ENCODE results near the gene ACTL7A. TPM values are rescaled to one million over a fixed set of nuclear protein-coding genes. Genes with fewer than 3 reads are reported as not detected.

The ACTL7A gene
- total RNA-seq, 1 donor from 2014 or later = not detected

DNA sequence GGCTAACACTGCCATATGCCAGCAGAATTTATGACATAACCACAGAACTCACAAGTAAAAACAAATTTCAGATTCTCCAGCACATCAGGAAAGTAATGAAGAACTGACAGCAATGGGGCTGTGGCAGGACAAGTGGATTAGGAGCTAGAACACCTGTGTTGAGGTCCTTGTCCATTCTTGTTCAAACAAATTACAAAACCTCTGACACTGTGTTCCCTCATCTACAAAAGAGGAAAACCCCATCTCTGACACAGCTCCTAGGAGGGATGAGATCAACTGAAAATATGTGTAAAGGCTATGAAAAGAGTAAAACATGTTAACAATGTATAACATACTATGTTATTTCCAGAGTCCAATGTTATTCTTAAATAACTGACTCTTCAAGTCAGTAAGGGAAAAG, 48.3 kb downstream of the ACTL7A start:
- DNase-seq (ENCODE audit: low read depth) = no peak
- H3K4me3 ChIP-seq (ENCODE audit: low read depth, low read length) = no peak overlapping the region
- H3K27me3 ChIP-seq (ENCODE audit: control insufficient read depth, insufficient read depth, low read length) = no peaks in the 10 kb centered on the region
- peaks cover 2% of the 10 kb centered on the region for H3K36me3 ChIP-seq (ENCODE audit: control insufficient read depth, insufficient read depth, low read length)
- TF ChIP-seq, protein P1, sequence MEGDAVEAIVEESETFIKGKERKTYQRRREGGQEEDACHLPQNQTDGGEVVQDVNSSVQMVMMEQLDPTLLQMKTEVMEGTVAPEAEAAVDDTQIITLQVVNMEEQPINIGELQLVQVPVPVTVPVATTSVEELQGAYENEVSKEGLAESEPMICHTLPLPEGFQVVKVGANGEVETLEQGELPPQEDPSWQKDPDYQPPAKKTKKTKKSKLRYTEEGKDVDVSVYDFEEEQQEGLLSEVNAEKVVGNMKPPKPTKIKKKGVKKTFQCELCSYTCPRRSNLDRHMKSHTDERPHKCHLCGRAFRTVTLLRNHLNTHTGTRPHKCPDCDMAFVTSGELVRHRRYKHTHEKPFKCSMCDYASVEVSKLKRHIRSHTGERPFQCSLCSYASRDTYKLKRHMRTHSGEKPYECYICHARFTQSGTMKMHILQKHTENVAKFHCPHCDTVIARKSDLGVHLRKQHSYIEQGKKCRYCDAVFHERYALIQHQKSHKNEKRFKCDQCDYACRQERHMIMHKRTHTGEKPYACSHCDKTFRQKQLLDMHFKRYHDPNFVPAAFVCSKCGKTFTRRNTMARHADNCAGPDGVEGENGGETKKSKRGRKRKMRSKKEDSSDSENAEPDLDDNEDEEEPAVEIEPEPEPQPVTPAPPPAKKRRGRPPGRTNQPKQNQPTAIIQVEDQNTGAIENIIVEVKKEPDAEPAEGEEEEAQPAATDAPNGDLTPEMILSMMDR (IDR thresholded peaks at IDR 0.05; ENCODE audit: insufficient read depth, low read length, poor library complexity, severe bottlenecking) = no peak

DNA sequence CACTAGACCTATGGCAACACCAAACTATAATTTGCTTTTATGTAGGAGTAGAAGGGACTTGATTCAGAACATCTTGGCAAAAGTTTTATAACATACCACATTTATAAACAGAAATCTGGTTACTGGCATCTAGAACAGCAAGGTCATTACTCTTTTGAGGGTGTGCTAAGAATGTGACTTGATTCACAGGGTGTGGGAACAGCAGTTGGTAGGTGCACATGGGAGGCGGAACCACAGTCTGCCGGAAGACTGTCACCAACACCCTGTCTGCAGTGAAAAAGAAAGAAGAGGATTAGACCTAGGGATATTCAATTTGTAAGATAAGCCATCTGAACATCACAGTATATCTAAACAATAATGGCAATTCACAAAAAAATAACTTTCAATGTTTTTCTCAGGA, 48.8 kb downstream of the ACTL7A start:
- no peak overlapping the region for H3K4me3 ChIP-seq (ENCODE audit: low read depth, low read length)
- peaks cover 2% of the 10 kb centered on the region for H3K36me3 ChIP-seq (ENCODE audit: control insufficient read depth, insufficient read depth, low read length)

DNA sequence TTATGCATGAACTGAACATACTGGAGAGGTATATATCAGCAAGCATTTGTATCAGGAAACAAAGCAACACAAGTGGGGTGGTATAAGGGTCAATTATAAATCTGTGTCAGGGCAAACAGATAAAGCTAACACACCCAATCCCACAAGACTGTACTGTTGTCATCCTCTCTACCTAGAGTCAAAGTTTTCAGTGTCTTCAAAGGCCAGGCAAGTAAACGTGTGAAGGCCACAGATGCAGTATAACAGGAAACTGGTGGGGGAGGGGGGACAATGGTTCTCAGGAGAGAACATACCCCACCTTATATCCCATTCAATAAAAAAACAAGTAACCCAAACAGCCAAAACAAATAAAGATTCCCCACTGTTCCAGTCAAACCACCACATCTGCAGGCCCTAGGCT, 49.8 kb downstream of the ACTL7A start:
- no peaks in the 10 kb centered on the region for H3K27me3 ChIP-seq (ENCODE audit: control insufficient read depth, insufficient read depth, low read length)
- H3K36me3 ChIP-seq (ENCODE audit: control insufficient read depth, insufficient read depth, low read length) = peaks cover under 1% of the 10 kb centered on the region
- DNase-seq (ENCODE audit: low read depth) = no peak
- TF ChIP-seq, protein P1 (IDR thresholded peaks at IDR 0.05; ENCODE audit: insufficient read depth, low read length, poor library complexity, severe bottlenecking) = no peak
- H3K4me3 ChIP-seq (ENCODE audit: low read depth, low read length) = no peak overlapping the region

More for the DNA sequence above, 48.8 kb downstream of the ACTL7A start:
- TF ChIP-seq, protein P1 (IDR thresholded peaks at IDR 0.05; ENCODE audit: insufficient read depth, low read length, poor library complexity, severe bottlenecking) = no peak
- no peak for DNase-seq (ENCODE audit: low read depth)
- no peaks in the 10 kb centered on the region for H3K27me3 ChIP-seq (ENCODE audit: control insufficient read depth, insufficient read depth, low read length)

Other genes with a start within 250 kb of the ACTL7A start
- gene ACTL7B, start 6.3 kb upstream of the ACTL7A start, total RNA-seq = not detected in 2 replicates
- gene ELP1, start 71.9 kb downstream of the ACTL7A start, total RNA-seq = 24.7 and 28.1 TPM in 2 replicates
- gene ABITRAM, start 72.1 kb downstream of the ACTL7A start, total RNA-seq = 10.6 and 12.0 TPM in 2 replicates
- gene CTNNAL1, start 151.2 kb downstream of the ACTL7A start, total RNA-seq = 20.3 and 24.7 TPM in 2 replicates